HG02642 (cell line): ENCODE measurements around the gene ZFAND2A.
"Not testable (repeated sequence)": the region's sequence is repeated elsewhere in the genome, so short reads cannot be mapped to it uniquely, and the experiment has no call there.

Experiments used
- ATAC-seq: cut with Tn5 transposase; IDR thresholded peaks from one replicate; pipeline ENCODE4 v1.9.1; 2021; ENCODE audit warnings: mild to moderate bottlenecking; ENCODE audit not compliant: unreplicated experiment, poor library complexity

The ZFAND2A gene

GRCh38 chr7:1154172-1154739 lies 5.7 kb downstream of the ZFAND2A start:
- no peak for ATAC-seq

GRCh38 chr7:1152492-1152891 lies 7.5 kb downstream of the ZFAND2A start:
- ATAC-seq = no peak

GRCh38 chr7:1151653-1152425 lies 8.2 kb downstream of the ZFAND2A start:
- no peak for ATAC-seq

- ATAC-seq = no peak
These were observed 8.8 kb downstream of the ZFAND2A start for GRCh38 chr7:1151156-1151555.

- ATAC-seq = no peak
These were observed 9.5 kb downstream of the ZFAND2A start for GRCh38 chr7:1150400-1151002.

- ATAC-seq = no peak
These were observed 10.6 kb downstream of the ZFAND2A start for GRCh38 chr7:1149351-1149794.

- ATAC-seq = not testable (repeated sequence)
These were observed 12.1 kb downstream of the ZFAND2A start for GRCh38 chr7:1147873-1148272.

- ATAC-seq = no peak
These were observed 15.7 kb downstream of the ZFAND2A start for GRCh38 chr7:1144269-1144771.

- not testable (repeated sequence) for ATAC-seq
These were observed 17.0 kb downstream of the ZFAND2A start for GRCh38 chr7:1143031-1143430.

- ATAC-seq = no peak
These were observed 17.9 kb downstream of the ZFAND2A start for GRCh38 chr7:1142051-1142635.

GRCh38 chr7:1141651-1142050 lies 18.3 kb downstream of the ZFAND2A start:
- ATAC-seq = no peak

GRCh38 chr7:1140476-1141104 lies 19.4 kb downstream of the ZFAND2A start:
- ATAC-seq = no peak

GRCh38 chr7:1137517-1138167 lies 22.4 kb downstream of the ZFAND2A start:
- peak; percentile 61 for ATAC-seq

GRCh38 chr7:1136841-1137516 lies 23.0 kb downstream of the ZFAND2A start:
- no peak for ATAC-seq

- ATAC-seq = no peak
These were observed 25.0 kb downstream of the ZFAND2A start for GRCh38 chr7:1134951-1135350.

GRCh38 chr7:1131471-1132265 lies 28.3 kb downstream of the ZFAND2A start:
- ATAC-seq = no peak

- no peak for ATAC-seq
These were observed 29.7 kb downstream of the ZFAND2A start for GRCh38 chr7:1130021-1130990.

GRCh38 chr7:1129431-1129830 lies 30.6 kb downstream of the ZFAND2A start:
- no peak for ATAC-seq
